Measurements from ENCODE around the gene ABT1. TPM values are rescaled to one million over a fixed set of nuclear protein-coding genes. Genes with fewer than 3 reads are reported as not detected.

Gene ABT1
- polyA plus RNA-seq, 1 experiment, result 18.4 TPM

DNA sequence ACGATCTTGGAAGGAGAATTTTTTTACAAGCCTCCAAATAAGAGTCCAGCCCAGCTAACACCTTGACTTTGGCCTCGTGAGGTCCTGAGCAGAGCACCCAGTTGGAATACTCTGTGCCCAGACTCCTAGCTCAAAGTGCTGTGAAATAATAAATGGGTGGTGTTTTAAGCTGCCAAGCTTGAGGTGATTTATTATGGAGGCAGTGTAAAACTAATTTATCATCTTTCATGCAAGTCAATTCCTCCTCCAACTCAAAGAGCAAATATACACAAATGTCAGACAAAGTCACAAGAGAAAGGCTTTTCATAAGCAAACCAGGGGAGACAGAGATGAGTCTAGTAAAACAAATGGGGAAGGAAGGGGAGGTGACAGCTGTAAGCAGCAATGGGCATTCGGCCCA is 12.7 kb downstream of the ABT1 start:
- no peak for DNase-seq (ENCODE audit: low read depth)
- Histone ChIP-seq H3K36me3 (ENCODE audit: control insufficient read depth, insufficient read depth, low read length) (no peaks in the 10 kb centered on the region), H3K4me3 (ENCODE audit: low read depth, low read length) (no peak overlapping the region), H3K27me3 (ENCODE audit: control insufficient read depth, insufficient read depth, low read length) (peaks cover 18% of the 10 kb centered on the region)
- CTCF ChIA-PET, result interaction anchor here (1.6 kb wide), 1 partner anchor 470 kb away, joined by 5 read pairs; no protein-coding TSS in a partner anchor
- TF ChIP-seq, protein P1, sequence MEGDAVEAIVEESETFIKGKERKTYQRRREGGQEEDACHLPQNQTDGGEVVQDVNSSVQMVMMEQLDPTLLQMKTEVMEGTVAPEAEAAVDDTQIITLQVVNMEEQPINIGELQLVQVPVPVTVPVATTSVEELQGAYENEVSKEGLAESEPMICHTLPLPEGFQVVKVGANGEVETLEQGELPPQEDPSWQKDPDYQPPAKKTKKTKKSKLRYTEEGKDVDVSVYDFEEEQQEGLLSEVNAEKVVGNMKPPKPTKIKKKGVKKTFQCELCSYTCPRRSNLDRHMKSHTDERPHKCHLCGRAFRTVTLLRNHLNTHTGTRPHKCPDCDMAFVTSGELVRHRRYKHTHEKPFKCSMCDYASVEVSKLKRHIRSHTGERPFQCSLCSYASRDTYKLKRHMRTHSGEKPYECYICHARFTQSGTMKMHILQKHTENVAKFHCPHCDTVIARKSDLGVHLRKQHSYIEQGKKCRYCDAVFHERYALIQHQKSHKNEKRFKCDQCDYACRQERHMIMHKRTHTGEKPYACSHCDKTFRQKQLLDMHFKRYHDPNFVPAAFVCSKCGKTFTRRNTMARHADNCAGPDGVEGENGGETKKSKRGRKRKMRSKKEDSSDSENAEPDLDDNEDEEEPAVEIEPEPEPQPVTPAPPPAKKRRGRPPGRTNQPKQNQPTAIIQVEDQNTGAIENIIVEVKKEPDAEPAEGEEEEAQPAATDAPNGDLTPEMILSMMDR (IDR thresholded peaks at IDR 0.05; ENCODE audit: insufficient read depth, low read depth, low read length), result no peak
- POLR2A ChIA-PET, result no interaction called here

DNA sequence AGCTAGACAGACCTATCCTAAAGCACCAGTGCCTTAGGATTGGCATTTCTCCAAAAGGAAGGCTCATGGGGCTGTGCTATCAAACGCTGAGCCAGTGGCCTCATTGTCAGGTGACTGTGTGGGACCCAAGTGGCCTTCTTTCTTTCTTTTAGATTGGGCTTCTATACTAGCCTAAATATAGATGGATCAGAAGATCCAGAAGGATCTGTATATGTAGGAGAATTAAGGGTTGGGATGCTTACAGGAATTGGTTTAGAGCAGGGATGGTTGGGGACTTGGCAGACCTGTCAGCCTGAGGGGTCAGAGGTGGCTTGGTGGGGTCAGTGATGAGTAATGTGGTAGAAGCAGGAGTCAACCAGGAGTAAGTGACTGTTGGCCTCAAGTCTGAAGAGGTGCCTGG is 14.8 kb downstream of the ABT1 start:
- no peak for DNase-seq (ENCODE audit: low read depth)
- TF ChIP-seq, protein P1 (IDR thresholded peaks at IDR 0.05; ENCODE audit: insufficient read depth, low read depth, low read length), result no peak
- POLR2A ChIA-PET, result no interaction called here
- Histone ChIP-seq H3K36me3 (ENCODE audit: control insufficient read depth, insufficient read depth, low read length) (no peaks in the 10 kb centered on the region), H3K4me3 (ENCODE audit: low read depth, low read length) (no peak overlapping the region), H3K27me3 (ENCODE audit: control insufficient read depth, insufficient read depth, low read length) (peaks cover 24% of the 10 kb centered on the region)
- CTCF ChIA-PET, result interaction anchor here (1.0 to 2.9 kb wide), 2 partner anchors 467 to 469 kb away, joined by 3 to 10 read pairs; no protein-coding TSS in a partner anchor

GRCh38 chr6:26613201-26613600 is 16.4 kb downstream of the ABT1 start:
- no peak overlapping the region for H3K4me3 ChIP-seq (ENCODE audit: low read depth, low read length)
- no peak for DNase-seq (ENCODE audit: low read depth)
- ChIA-PET CTCF (interaction anchor here (2.9 kb wide), 1 partner anchor 466 kb away, joined by 10 read pairs; no protein-coding TSS in a partner anchor), POLR2A (no interaction called here)
- TF ChIP-seq, protein P1 (IDR thresholded peaks at IDR 0.05; ENCODE audit: insufficient read depth, low read depth, low read length), result no peak
- H3K36me3 ChIP-seq (ENCODE audit: control insufficient read depth, insufficient read depth, low read length), result no peaks in the 10 kb centered on the region
- peaks cover 24% of the 10 kb centered on the region for H3K27me3 ChIP-seq (ENCODE audit: control insufficient read depth, insufficient read depth, low read length)

GRCh38 chr6:26613689-26614683 is 17.2 kb downstream of the ABT1 start:
- CTCF ChIA-PET, result interaction anchor here (2.9 kb wide), 1 partner anchor 465 kb away, joined by 10 read pairs; no protein-coding TSS in a partner anchor
- POLR2A ChIA-PET, result no interaction called here
- H3K27me3 ChIP-seq (ENCODE audit: control insufficient read depth, insufficient read depth, low read length), result peaks cover 24% of the 10 kb centered on the region
- H3K4me3 ChIP-seq (ENCODE audit: low read depth, low read length), result no peak overlapping the region
- TF ChIP-seq, protein P1 (IDR thresholded peaks at IDR 0.05; ENCODE audit: insufficient read depth, low read depth, low read length), result no peak
- no peak for DNase-seq (ENCODE audit: low read depth)
- no peaks in the 10 kb centered on the region for H3K36me3 ChIP-seq (ENCODE audit: control insufficient read depth, insufficient read depth, low read length)

DNA sequence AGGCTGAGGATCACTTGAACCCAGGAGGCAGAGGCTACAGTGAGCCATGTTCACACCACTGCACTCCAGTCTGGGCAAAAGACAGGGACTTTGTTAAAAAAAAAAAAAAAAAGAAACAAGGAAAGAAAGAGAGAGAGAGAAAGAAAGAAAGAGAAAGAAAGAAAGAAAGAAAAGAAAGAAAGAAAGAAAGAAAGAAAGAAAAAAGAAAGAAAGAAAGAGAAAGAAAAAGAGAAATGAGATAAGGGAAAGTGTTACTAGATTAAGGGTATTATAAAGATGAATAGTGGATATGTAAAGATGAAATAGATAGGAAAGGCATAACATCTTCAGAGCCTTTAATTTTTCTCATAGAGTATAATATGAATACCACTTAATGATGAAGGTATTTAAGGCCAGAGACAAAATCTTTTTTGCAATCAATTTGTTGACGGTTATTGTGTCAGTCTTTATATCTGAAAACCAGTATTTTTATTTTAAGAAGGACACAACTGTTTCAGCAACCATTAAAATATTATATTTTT is 26.6 kb downstream of the ABT1 start:
- H3K4me3 ChIP-seq (ENCODE audit: low read depth, low read length), result no peak overlapping the region
- ChIA-PET POLR2A (no interaction called here), CTCF (no interaction called here)
- no peak for DNase-seq (ENCODE audit: low read depth)
- TF ChIP-seq, protein P1 (IDR thresholded peaks at IDR 0.05; ENCODE audit: insufficient read depth, low read depth, low read length), result no peak
- H3K36me3 ChIP-seq (ENCODE audit: control insufficient read depth, insufficient read depth, low read length), result no peaks in the 10 kb centered on the region
- H3K27me3 ChIP-seq (ENCODE audit: control insufficient read depth, insufficient read depth, low read length), result no peaks in the 10 kb centered on the region

All from BJ (cell line).